Esophagus squamous epithelium (tissue), 5 donors: Measurements from ENCODE around the gene SPINK5. TPM values are rescaled to one million over a fixed set of nuclear protein-coding genes. Genes with fewer than 3 reads are reported as not detected.

ENCODE experiments used
- DNase-seq: peaks from one replicate; lab custom pipeline; 2025; lab: John Stamatoyannopoulos, UW
- H3K27ac ChIP-seq, 4 donors: fragments of 200-600 bp; sonication (generic); one replicate each; pipeline ENCODE4 v1.5.1; 2016 to 2019; ENCODE audit warnings: mild to moderate bottlenecking in 1 of 4
- H3K27me3 ChIP-seq, 4 donors: fragments of 200-600 bp; sonication (generic); 1 replicate in 3 of 4; 2 replicates in 1 of 4; pipeline versions ENCODE4 v1.5.1 to v1.6.0; 2017 to 2021; ENCODE audit warnings: antibody characterized with exemption in 1 of 4
- H3K36me3 ChIP-seq, 3 donors: fragments of 200-600 bp; sonication (generic); one replicate each; pipeline ENCODE4 v1.5.1; 2016 to 2019
- H3K4me1 ChIP-seq, 3 donors: fragments of 200-600 bp; sonication (generic); one replicate each; pipeline ENCODE4 v1.5.1; 2017 to 2019
- H3K4me3 ChIP-seq, 4 donors: fragments of 200-600 bp; sonication (generic); 1 replicate in 3 of 4; 2 replicates in 1 of 4; pipeline ENCODE4 v1.5.1; 2016 to 2019; ENCODE audit warnings: mild to moderate bottlenecking in 2 of 4, moderate library complexity in 1 of 4
- H3K9me3 ChIP-seq, 3 donors: fragments of 200-600 bp; sonication (generic); one replicate each; pipeline ENCODE4 v1.5.1; 2016 to 2019
- CTCF ChIP-seq, 6 experiments: fragments of 450-650 bp in 4 of 6; fragments of 200-600 bp in 2 of 6; sonication (generic) in 2 of 6; IDR thresholded peaks; one replicate each; pipeline ENCODE4 v1.5.1; 2016 to 2019; ENCODE audit warnings: antibody characterized with exemption in 6 of 6, mild to moderate bottlenecking in 4 of 6, moderate library complexity in 4 of 6
- POLR2A ChIP-seq, 4 donors: fragments of 450-650 bp; IDR thresholded peaks; one replicate each; pipeline ENCODE4 v1.6.1; 2017; ENCODE audit warnings: antibody characterized with exemption in 4 of 4, mild to moderate bottlenecking in 4 of 4, moderate library complexity in 3 of 4
- WGBS, 2 donors: methylation state at CpG; one replicate each; pipeline ENCODE4 v1.1.5; 2018; 5-methylcytosine and 5-hydroxymethylcytosine counted together
- intact Hi-C: fragments of 100-400 bp; cut with DNase I; formaldehyde crosslinking; loops from one replicate; pipeline ENCODE4 v1.15.0; 2022
- total RNA-seq, 4 donors: library from RNA; depleted of rRNA; stranded (reverse); fragments of >200 nt; gene quantifications; one replicate each; pipeline ENCODE4 v1.1.0, GENCODE V29; 2016
- donor health status: DM: yes; HTN: yes; CAD: no.

The SPINK5 gene
- total RNA-seq, 4 donors from 2014 or later = 550 to 961 (median 863) TPM

GRCh38 chr5:148084269-148084668 is 20.5 kb downstream of the SPINK5 start:
- Histone ChIP-seq H3K4me3 (no peak overlapping the region), H3K36me3 (peaks cover 0 to 13% (median 0%) of the 10 kb centered on the region in 3 donors), H3K9me3 (no peaks in the 10 kb centered on the region), H3K27me3 (no peaks in the 10 kb centered on the region), H3K27ac (peak overlapping the region in 1 of 4 donors; percentile 57), H3K4me1 (peaks cover 0 to 50% (median 4%) of the 10 kb centered on the region in 3 donors)
- WGBS, 2 donors = 82 to 90% methylated on average over 2 of the region's 2 CpGs
- DNase-seq = no peak
- intact Hi-C loops = no loop called here
- TF ChIP-seq CTCF (IDR thresholded peaks at IDR 0.05) (no peak), POLR2A (IDR thresholded peaks at IDR 0.05) (no peak)

GRCh38 chr5:148085310-148085709 is 21.5 kb downstream of the SPINK5 start:
- intact Hi-C loops = no loop called here
- Histone ChIP-seq H3K9me3 (no peaks in the 10 kb centered on the region), H3K36me3 (peaks cover 0 to 17% (median 0%) of the 10 kb centered on the region in 3 donors), H3K4me3 (no peak overlapping the region), H3K4me1 (peaks cover 3 to 60% (median 4%) of the 10 kb centered on the region in 3 donors), H3K27ac (peak overlapping the region in 3 of 4 donors; percentile 12 to 57 (median 45)), H3K27me3 (no peaks in the 10 kb centered on the region)
- DNase-seq = no peak
- no peak for TF ChIP-seq CTCF (IDR thresholded peaks at IDR 0.05)
- TF ChIP-seq POLR2A (IDR thresholded peaks at IDR 0.05) = no peak

- Histone ChIP-seq H3K36me3 (peaks cover 0 to 17% (median 0%) of the 10 kb centered on the region in 3 donors), H3K4me3 (no peak overlapping the region), H3K4me1 (peaks cover 3 to 68% (median 4%) of the 10 kb centered on the region in 3 donors), H3K9me3 (no peaks in the 10 kb centered on the region), H3K27me3 (no peaks in the 10 kb centered on the region), H3K27ac (peak overlapping the region in 3 of 4 donors; percentile 12 to 57 (median 45))
- no peak for DNase-seq
- intact Hi-C loops = no loop called here
- WGBS, 2 donors = 33 to 40% methylated on average over 7 of the region's 7 CpGs
- no peak for TF ChIP-seq CTCF (IDR thresholded peaks at IDR 0.05)
- TF ChIP-seq POLR2A (IDR thresholded peaks at IDR 0.05) = no peak
These were observed 22.4 kb downstream of the SPINK5 start for GRCh38 chr5:148085977-148086705.

DNA sequence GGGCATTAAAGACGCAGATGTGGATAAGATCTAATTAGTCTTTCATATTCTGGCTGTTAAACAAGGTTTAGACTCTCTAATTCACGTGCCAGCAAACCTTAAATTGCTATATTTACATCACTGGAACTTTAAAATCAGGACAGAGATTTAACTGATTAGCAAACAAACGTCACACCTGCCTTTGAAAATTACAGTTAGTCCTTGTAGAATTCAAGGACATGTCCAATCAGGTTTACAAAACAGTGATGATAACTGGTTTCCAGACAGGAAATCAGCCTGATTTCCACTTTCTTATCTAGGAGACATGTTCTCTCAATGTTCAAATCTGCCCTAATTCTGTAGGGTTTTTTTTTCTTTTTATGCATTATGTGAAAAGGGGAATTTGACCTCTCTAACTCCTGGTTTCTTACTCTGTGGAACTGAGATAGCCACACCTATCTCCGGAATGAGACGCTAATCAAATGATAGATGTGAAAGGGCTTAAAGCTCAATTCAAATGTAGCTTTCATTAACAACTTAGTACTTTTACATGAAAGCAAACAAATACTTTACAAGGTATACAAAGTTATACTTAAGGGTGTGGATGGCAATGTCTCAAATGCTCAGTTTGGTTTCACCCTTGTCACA is 26.5 kb downstream of the SPINK5 start:
- no peak overlapping the region for H3K4me3 ChIP-seq
- TF ChIP-seq CTCF (IDR thresholded peaks at IDR 0.05) = no peak
- TF ChIP-seq POLR2A (IDR thresholded peaks at IDR 0.05) = no peak
- H3K9me3 ChIP-seq = no peaks in the 10 kb centered on the region
- intact Hi-C loops = no loop called here
- H3K27me3 ChIP-seq = no peaks in the 10 kb centered on the region
- DNase-seq = no peak
- H3K27ac ChIP-seq = peak overlapping the region; percentile 60 to 90 (median 78)
- H3K36me3 ChIP-seq = peaks cover 0 to 30% (median 0%) of the 10 kb centered on the region in 3 donors
- H3K4me1 ChIP-seq = peaks cover 4 to 96% (median 7%) of the 10 kb centered on the region in 3 donors
- 16 to 25% methylated on average over 5 of the region's 5 CpGs for WGBS, 2 donors

- peak overlapping the region in 3 of 4 donors; percentile 27 to 30 (median 27) for H3K4me3 ChIP-seq
- TF ChIP-seq CTCF (IDR thresholded peaks at IDR 0.05) (no peak), POLR2A (IDR thresholded peaks at IDR 0.05) (no peak)
- H3K4me1 ChIP-seq = peaks cover 4 to 93% (median 7%) of the 10 kb centered on the region in 3 donors
- peaks cover 0 to 36% (median 0%) of the 10 kb centered on the region in 3 donors for H3K36me3 ChIP-seq
- peak overlapping the region; percentile 60 to 90 (median 78) for H3K27ac ChIP-seq
- no peaks in the 10 kb centered on the region for H3K9me3 ChIP-seq
- intact Hi-C loops = no loop called here
- no peak for DNase-seq
- no peaks in the 10 kb centered on the region for H3K27me3 ChIP-seq
- 34 to 49% methylated on average over 7 of the region's 7 CpGs for WGBS, 2 donors
These were observed 27.0 kb downstream of the SPINK5 start for GRCh38 chr5:148090773-148091250.
